Measurements from ENCODE around the gene ENOSF1.

Gene ENOSF1

GRCh38 chr18:669077-669476 is 43.4 kb downstream of the ENOSF1 start:
- no peak for TF ChIP-seq GATA3 (IDR thresholded peaks at IDR 0.05; ENCODE audit: low read depth, low read length)
- no peak for TF ChIP-seq GATA2 (IDR thresholded peaks at IDR 0.05; ENCODE audit: low read depth, low read length)

DNA sequence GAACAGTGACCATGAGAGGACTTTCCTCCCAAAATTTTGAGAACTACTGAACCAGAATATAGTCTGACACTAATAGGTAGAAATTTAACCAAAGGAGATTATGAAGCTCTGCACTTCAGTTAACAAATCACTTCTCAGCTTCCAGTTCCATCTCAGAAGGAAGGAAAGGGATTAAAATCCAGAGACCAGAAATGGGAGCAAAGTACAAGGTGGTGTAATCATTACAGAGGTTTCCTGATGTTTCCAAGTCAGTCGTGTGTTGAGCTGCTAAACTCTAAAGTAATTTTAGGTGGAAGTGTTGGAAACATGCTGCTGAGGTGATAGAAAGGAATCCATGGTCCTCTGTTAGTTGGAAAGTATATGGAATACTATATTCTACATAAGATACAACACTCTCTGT is 44.2 kb downstream of the ENOSF1 start:
- TF ChIP-seq GATA2 (IDR thresholded peaks at IDR 0.05; ENCODE audit: low read depth, low read length), result no peak
- no peak for TF ChIP-seq GATA3 (IDR thresholded peaks at IDR 0.05; ENCODE audit: low read depth, low read length)

DNA sequence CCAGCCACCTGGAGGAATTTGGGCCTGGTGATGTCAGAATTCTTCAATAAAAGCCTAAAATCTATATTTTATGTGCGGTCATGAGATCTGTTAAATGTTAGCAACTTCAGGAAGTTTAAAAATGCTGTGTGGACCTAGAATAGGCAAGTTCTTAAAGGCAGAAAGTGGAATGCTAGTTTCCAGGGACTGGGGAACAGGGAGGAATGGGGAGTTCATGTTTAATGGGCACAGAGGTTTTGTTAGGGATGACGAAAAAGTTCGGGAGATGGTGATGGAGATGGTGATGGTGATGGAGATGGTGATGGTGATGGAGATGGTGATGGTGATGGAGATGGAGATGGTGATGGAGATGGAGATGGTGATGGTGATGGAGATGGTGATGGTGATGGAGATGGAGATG is 45.8 kb downstream of the ENOSF1 start:
- TF ChIP-seq GATA3 (IDR thresholded peaks at IDR 0.05; ENCODE audit: low read depth, low read length), result no peak

DNA sequence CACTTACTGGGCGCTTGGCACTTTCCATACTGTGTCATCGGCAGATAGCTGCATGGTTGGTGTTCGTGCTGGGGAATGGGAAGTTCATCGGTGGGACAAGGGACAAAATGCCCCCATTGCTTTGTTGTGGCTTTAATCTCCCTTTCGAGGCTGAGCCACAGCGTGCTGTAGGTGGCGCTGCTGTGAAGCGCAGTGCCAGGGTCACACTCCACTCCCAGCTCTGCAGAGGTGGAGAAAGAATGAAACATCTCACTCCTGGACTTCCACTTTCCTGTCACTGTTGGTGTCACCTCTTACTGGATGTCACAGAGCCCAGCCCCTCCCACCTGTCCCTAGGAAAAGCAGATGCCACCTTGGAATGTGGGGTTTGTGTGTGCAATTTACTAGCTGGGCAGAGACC is 46.3 kb downstream of the ENOSF1 start:
- no peak for TF ChIP-seq GATA3 (IDR thresholded peaks at IDR 0.05; ENCODE audit: low read depth, low read length)

- TF ChIP-seq GATA3 (IDR thresholded peaks at IDR 0.05; ENCODE audit: low read depth, low read length) (no peak), GATA2 (IDR thresholded peaks at IDR 0.05; ENCODE audit: low read depth, low read length) (no peak)
Measured at GRCh38 chr18:662197-662596, 50.2 kb downstream of the ENOSF1 start.

DNA sequence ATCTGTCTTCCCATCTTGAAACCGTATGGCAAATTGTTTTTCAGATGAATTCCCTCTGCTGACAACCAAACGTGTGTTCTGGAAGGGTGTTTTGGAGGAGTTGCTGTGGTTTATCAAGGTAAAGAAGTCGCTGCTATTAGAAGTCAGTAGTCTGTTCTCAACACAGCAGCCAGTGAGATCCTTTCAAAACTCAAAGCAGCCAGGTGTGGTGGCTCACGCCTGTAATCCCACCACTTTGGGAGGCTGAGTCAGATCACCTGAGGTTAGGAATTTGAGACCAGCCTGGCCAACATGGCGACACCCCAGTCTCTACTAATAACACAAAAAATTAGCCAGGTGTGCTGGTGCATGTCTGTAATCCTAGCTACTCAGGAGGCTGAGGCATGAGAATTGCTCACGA is 52.8 kb downstream of the ENOSF1 start:
- no peak for TF ChIP-seq GATA2 (IDR thresholded peaks at IDR 0.05; ENCODE audit: low read depth, low read length)
- no peak for TF ChIP-seq GATA3 (IDR thresholded peaks at IDR 0.05; ENCODE audit: low read depth, low read length)

- TF ChIP-seq GATA3 (IDR thresholded peaks at IDR 0.05; ENCODE audit: low read depth, low read length), result no peak
- TF ChIP-seq GATA2 (IDR thresholded peaks at IDR 0.05; ENCODE audit: low read depth, low read length), result no peak
Measured at GRCh38 chr18:658947-659533, 53.4 kb downstream of the ENOSF1 start.

- no peak for TF ChIP-seq GATA2 (IDR thresholded peaks at IDR 0.05; ENCODE audit: low read depth, low read length)
- no peak for TF ChIP-seq GATA3 (IDR thresholded peaks at IDR 0.05; ENCODE audit: low read depth, low read length)
Measured at GRCh38 chr18:658001-658946, 54.2 kb downstream of the ENOSF1 start.

- TF ChIP-seq GATA2 (IDR thresholded peaks at IDR 0.05; ENCODE audit: low read depth, low read length) (no peak), GATA3 (IDR thresholded peaks at IDR 0.05; ENCODE audit: low read depth, low read length) (no peak)
Measured at GRCh38 chr18:657311-658000, 55.0 kb downstream of the ENOSF1 start, which contains the start of gene TYMS. Gene TYMS (plus strand): TSS chr18:657653. CDS start chr18:657743, 90 bp downstream.

DNA sequence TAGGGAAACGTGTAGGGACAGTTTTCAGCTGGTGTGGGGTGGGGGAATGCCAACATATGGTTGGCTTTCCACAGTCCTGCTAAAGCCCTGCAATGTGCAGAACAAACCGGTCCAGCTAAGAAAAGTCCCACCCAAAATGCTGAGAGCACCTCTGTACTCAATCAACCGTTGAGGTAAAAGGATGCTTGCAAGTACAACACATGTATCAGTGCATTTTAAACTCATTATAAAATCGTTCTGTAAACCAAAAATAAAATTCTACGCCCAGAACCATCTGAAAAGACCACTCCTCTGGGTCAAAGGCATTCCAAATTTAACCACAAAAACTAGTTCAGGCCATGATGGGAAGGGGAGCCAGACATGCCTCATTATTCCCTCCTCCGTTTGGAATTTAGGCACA is 57.0 kb downstream of the ENOSF1 start:
- TF ChIP-seq GATA3 (IDR thresholded peaks at IDR 0.05; ENCODE audit: low read depth, low read length) (no peak), GATA2 (IDR thresholded peaks at IDR 0.05; ENCODE audit: low read depth, low read length) (no peak)

DNA sequence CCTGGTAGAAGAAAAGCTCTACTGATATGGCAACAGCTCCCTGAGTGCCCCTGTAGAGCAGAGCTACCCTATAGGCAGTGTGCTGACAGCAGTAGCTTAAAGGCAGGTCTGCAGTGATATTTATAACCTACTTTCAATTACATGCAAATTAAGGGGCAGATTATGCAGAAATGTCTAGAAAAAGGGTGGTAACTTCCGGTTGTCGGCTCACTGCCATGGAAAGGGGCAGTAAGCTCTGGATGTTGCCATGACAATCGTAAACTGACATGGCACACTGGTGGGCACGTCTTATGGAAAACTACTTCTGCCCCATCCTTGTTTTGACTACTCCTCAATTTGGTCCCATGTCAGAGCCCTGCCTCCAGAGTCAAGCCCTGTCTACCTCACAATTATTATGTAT is 57.8 kb downstream of the ENOSF1 start:
- TF ChIP-seq GATA2 (IDR thresholded peaks at IDR 0.05; ENCODE audit: low read depth, low read length), result no peak
- TF ChIP-seq GATA3 (IDR thresholded peaks at IDR 0.05; ENCODE audit: low read depth, low read length), result no peak

DNA sequence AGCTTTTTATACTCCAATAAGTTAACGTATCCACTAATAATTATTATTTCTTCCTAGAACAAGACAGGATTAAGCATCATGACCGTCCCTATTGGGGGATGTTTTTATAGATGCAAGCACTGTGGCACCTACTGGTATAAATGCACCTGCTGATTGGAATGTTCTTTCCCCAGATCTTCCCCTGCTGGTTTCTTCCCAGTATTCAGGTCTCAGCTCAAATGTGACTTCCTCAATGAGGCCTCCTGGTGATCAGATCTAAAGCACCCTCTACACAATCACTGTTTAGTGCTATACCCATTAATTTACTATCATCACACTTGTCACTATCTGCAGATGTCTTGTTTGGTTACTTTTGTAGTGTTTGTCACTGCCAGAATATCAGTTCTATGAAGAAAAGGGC is 58.9 kb downstream of the ENOSF1 start:
- TF ChIP-seq GATA3 (IDR thresholded peaks at IDR 0.05; ENCODE audit: low read depth, low read length), result no peak
- TF ChIP-seq GATA2 (IDR thresholded peaks at IDR 0.05; ENCODE audit: low read depth, low read length), result no peak

GRCh38 chr18:652131-652530 is 60.3 kb downstream of the ENOSF1 start:
- TF ChIP-seq GATA3 (IDR thresholded peaks at IDR 0.05; ENCODE audit: low read depth, low read length), result no peak
- TF ChIP-seq GATA2 (IDR thresholded peaks at IDR 0.05; ENCODE audit: low read depth, low read length), result no peak

DNA sequence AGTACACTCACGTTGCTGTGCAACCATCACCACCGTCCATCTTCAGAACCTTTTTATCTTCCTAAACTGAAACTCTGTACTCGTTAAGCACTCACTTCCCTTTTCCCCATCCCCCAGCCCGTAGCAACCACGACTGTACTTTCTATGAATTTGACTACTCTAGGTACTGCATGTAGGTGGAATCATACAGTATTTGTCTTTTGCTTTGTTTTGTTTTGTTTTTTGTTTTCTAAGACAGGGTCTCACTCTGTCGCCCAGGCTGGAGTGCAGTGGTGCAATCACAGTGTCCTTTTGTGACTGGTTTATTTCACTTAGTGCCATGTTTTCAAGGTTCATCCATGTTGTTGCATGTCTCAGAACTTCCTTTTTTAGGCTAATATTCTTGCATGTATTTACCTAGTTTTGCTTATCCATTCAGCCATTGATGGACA is 62.0 kb downstream of the ENOSF1 start:
- TF ChIP-seq GATA2 (IDR thresholded peaks at IDR 0.05; ENCODE audit: low read depth, low read length) (no peak), GATA3 (IDR thresholded peaks at IDR 0.05; ENCODE audit: low read depth, low read length) (no peak)

All from SH-SY5Y (cell line).